ENCODE results near the gene ZNF175.
"Not testable (repeated sequence)": the region's sequence is repeated elsewhere in the genome, so short reads cannot be mapped to it uniquely, and the experiment has no call there.

Gene ZNF175

GRCh38 chr19:51626675-51627074 lies 55.6 kb downstream of the ZNF175 start:
- no peak for DNase-seq
- H3K4me3 ChIP-seq (ENCODE audit: insufficient read depth, low read depth, low read length, poor library complexity, severe bottlenecking): no peak overlapping the region
- no peaks in the 10 kb centered on the region for H3K27me3 ChIP-seq (replicated peaks; ENCODE audit: control insufficient read depth, insufficient read depth, low read length, poor library complexity, severe bottlenecking)
- H3K9me3 ChIP-seq (ENCODE audit: control insufficient read depth, low read length): no peaks in the 10 kb centered on the region
- H3K4me1 ChIP-seq (ENCODE audit: control insufficient read depth, insufficient read depth, low read length, poor library complexity, severe bottlenecking): no peaks in the 10 kb centered on the region
- H3K27ac ChIP-seq (ENCODE audit: insufficient read depth, low read length, poor library complexity, severe bottlenecking): no peak overlapping the region
- H3K36me3 ChIP-seq (ENCODE audit: control insufficient read depth, insufficient read depth, low read length): no peaks in the 10 kb centered on the region

- Histone ChIP-seq H3K27ac (ENCODE audit: insufficient read depth, low read length, poor library complexity, severe bottlenecking) (no peak overlapping the region), H3K4me3 (ENCODE audit: insufficient read depth, low read depth, low read length, poor library complexity, severe bottlenecking) (no peak overlapping the region), H3K27me3 (replicated peaks; ENCODE audit: control insufficient read depth, insufficient read depth, low read length, poor library complexity, severe bottlenecking) (no peaks in the 10 kb centered on the region), H3K36me3 (ENCODE audit: control insufficient read depth, insufficient read depth, low read length) (no peaks in the 10 kb centered on the region), H3K9me3 (ENCODE audit: control insufficient read depth, low read length) (no peaks in the 10 kb centered on the region), H3K4me1 (ENCODE audit: control insufficient read depth, insufficient read depth, low read length, poor library complexity, severe bottlenecking) (no peaks in the 10 kb centered on the region)
- no peak for DNase-seq
Observed at GRCh38 chr19:51627491-51628138, 56.5 kb downstream of the ZNF175 start.

- Histone ChIP-seq H3K4me3 (ENCODE audit: insufficient read depth, low read depth, low read length, poor library complexity, severe bottlenecking) (no peak overlapping the region), H3K4me1 (ENCODE audit: control insufficient read depth, insufficient read depth, low read length, poor library complexity, severe bottlenecking) (no peaks in the 10 kb centered on the region), H3K27me3 (replicated peaks; ENCODE audit: control insufficient read depth, insufficient read depth, low read length, poor library complexity, severe bottlenecking) (no peaks in the 10 kb centered on the region), H3K9me3 (ENCODE audit: control insufficient read depth, low read length) (no peaks in the 10 kb centered on the region), H3K27ac (ENCODE audit: insufficient read depth, low read length, poor library complexity, severe bottlenecking) (no peak overlapping the region), H3K36me3 (ENCODE audit: control insufficient read depth, insufficient read depth, low read length) (no peaks in the 10 kb centered on the region)
- DNase-seq: no peak
Observed at GRCh38 chr19:51628153-51628939, 57.3 kb downstream of the ZNF175 start.

GRCh38 chr19:51630315-51630714 lies 59.2 kb downstream of the ZNF175 start, which contains the start of gene SIGLEC5:
SIGLEC5 (minus strand) TSS chr19:51630401; CDS start chr19:51630335, 66 bp downstream.
- not testable (repeated sequence) for H3K4me3 ChIP-seq (ENCODE audit: insufficient read depth, low read depth, low read length, poor library complexity, severe bottlenecking); H3K4me1 ChIP-seq (ENCODE audit: control insufficient read depth, insufficient read depth, low read length, poor library complexity, severe bottlenecking); DNase-seq; H3K36me3 ChIP-seq (ENCODE audit: control insufficient read depth, insufficient read depth, low read length); H3K9me3 ChIP-seq (ENCODE audit: control insufficient read depth, low read length); H3K27me3 ChIP-seq (replicated peaks; ENCODE audit: control insufficient read depth, insufficient read depth, low read length, poor library complexity, severe bottlenecking); H3K27ac ChIP-seq (ENCODE audit: insufficient read depth, low read length, poor library complexity, severe bottlenecking)

GRCh38 chr19:51632126-51632525 lies 61.0 kb downstream of the ZNF175 start:
- no peaks in the 10 kb centered on the region for H3K4me1 ChIP-seq (ENCODE audit: control insufficient read depth, insufficient read depth, low read length, poor library complexity, severe bottlenecking)
- H3K36me3 ChIP-seq (ENCODE audit: control insufficient read depth, insufficient read depth, low read length): no peaks in the 10 kb centered on the region
- no peak for DNase-seq
- no peaks in the 10 kb centered on the region for H3K27me3 ChIP-seq (replicated peaks; ENCODE audit: control insufficient read depth, insufficient read depth, low read length, poor library complexity, severe bottlenecking)
- H3K9me3 ChIP-seq (ENCODE audit: control insufficient read depth, low read length): no peaks in the 10 kb centered on the region
- no peak overlapping the region for H3K27ac ChIP-seq (ENCODE audit: insufficient read depth, low read length, poor library complexity, severe bottlenecking)
- no peak overlapping the region for H3K4me3 ChIP-seq (ENCODE audit: insufficient read depth, low read depth, low read length, poor library complexity, severe bottlenecking)

- Histone ChIP-seq H3K4me3 (ENCODE audit: insufficient read depth, low read depth, low read length, poor library complexity, severe bottlenecking) (no peak overlapping the region), H3K9me3 (ENCODE audit: control insufficient read depth, low read length) (no peaks in the 10 kb centered on the region), H3K4me1 (ENCODE audit: control insufficient read depth, insufficient read depth, low read length, poor library complexity, severe bottlenecking) (no peaks in the 10 kb centered on the region), H3K27ac (ENCODE audit: insufficient read depth, low read length, poor library complexity, severe bottlenecking) (no peak overlapping the region), H3K36me3 (ENCODE audit: control insufficient read depth, insufficient read depth, low read length) (no peaks in the 10 kb centered on the region), H3K27me3 (replicated peaks; ENCODE audit: control insufficient read depth, insufficient read depth, low read length, poor library complexity, severe bottlenecking) (peaks cover 4% of the 10 kb centered on the region)
- DNase-seq: no peak
Observed at GRCh38 chr19:51637362-51637978, 66.4 kb downstream of the ZNF175 start.

GRCh38 chr19:51639916-51640315 lies 68.8 kb downstream of the ZNF175 start:
- no peak overlapping the region for H3K4me3 ChIP-seq (ENCODE audit: insufficient read depth, low read depth, low read length, poor library complexity, severe bottlenecking)
- DNase-seq: no peak
- H3K27ac ChIP-seq (ENCODE audit: insufficient read depth, low read length, poor library complexity, severe bottlenecking): no peak overlapping the region
- H3K36me3 ChIP-seq (ENCODE audit: control insufficient read depth, insufficient read depth, low read length): no peaks in the 10 kb centered on the region
- no peaks in the 10 kb centered on the region for H3K9me3 ChIP-seq (ENCODE audit: control insufficient read depth, low read length)
- H3K27me3 ChIP-seq (replicated peaks; ENCODE audit: control insufficient read depth, insufficient read depth, low read length, poor library complexity, severe bottlenecking): peaks cover 4% of the 10 kb centered on the region
- no peaks in the 10 kb centered on the region for H3K4me1 ChIP-seq (ENCODE audit: control insufficient read depth, insufficient read depth, low read length, poor library complexity, severe bottlenecking)

- Histone ChIP-seq H3K36me3 (ENCODE audit: control insufficient read depth, insufficient read depth, low read length) (no peaks in the 10 kb centered on the region), H3K27me3 (replicated peaks; ENCODE audit: control insufficient read depth, insufficient read depth, low read length, poor library complexity, severe bottlenecking) (peaks cover 4% of the 10 kb centered on the region), H3K4me3 (ENCODE audit: insufficient read depth, low read depth, low read length, poor library complexity, severe bottlenecking) (no peak overlapping the region), H3K9me3 (ENCODE audit: control insufficient read depth, low read length) (no peaks in the 10 kb centered on the region), H3K27ac (ENCODE audit: insufficient read depth, low read length, poor library complexity, severe bottlenecking) (no peak overlapping the region), H3K4me1 (ENCODE audit: control insufficient read depth, insufficient read depth, low read length, poor library complexity, severe bottlenecking) (no peaks in the 10 kb centered on the region)
- no peak for DNase-seq
Observed at GRCh38 chr19:51640386-51640785, 69.3 kb downstream of the ZNF175 start.

- no peaks in the 10 kb centered on the region for H3K9me3 ChIP-seq (ENCODE audit: control insufficient read depth, low read length)
- no peak overlapping the region for H3K4me3 ChIP-seq (ENCODE audit: insufficient read depth, low read depth, low read length, poor library complexity, severe bottlenecking)
- H3K36me3 ChIP-seq (ENCODE audit: control insufficient read depth, insufficient read depth, low read length): no peaks in the 10 kb centered on the region
- peaks cover 4% of the 10 kb centered on the region for H3K27me3 ChIP-seq (replicated peaks; ENCODE audit: control insufficient read depth, insufficient read depth, low read length, poor library complexity, severe bottlenecking)
- no peak overlapping the region for H3K27ac ChIP-seq (ENCODE audit: insufficient read depth, low read length, poor library complexity, severe bottlenecking)
- no peak for DNase-seq
- no peaks in the 10 kb centered on the region for H3K4me1 ChIP-seq (ENCODE audit: control insufficient read depth, insufficient read depth, low read length, poor library complexity, severe bottlenecking)
Observed at GRCh38 chr19:51641648-51642047, 70.6 kb downstream of the ZNF175 start.
